Right forelimb (tissue), 1 donor: Measurements from ENCODE around the gene DENND6B.
"Not testable (repeated sequence)": the region's sequence is repeated elsewhere in the genome, so short reads cannot be mapped to it uniquely, and the experiment has no call there.

Experiments
- DNase-seq: peaks from one replicate; pipeline ENCODE4 v3.0.0-alpha.2; 2018

DENND6B gene

GRCh38 chr22:50282361-50283155, 44.3 kb downstream of the DENND6B start:
- no peak for DNase-seq

- DNase-seq: no peak
Measured at GRCh38 chr22:50281957-50282356, 44.9 kb downstream of the DENND6B start.

- DNase-seq: no peak
Measured at GRCh38 chr22:50281384-50281760, 45.4 kb downstream of the DENND6B start.

GRCh38 chr22:50280708-50281383, 46.0 kb downstream of the DENND6B start:
- DNase-seq: no peak

- DNase-seq: no peak
Measured at GRCh38 chr22:50280022-50280707, 46.6 kb downstream of the DENND6B start.

GRCh38 chr22:50278956-50279619, 47.7 kb downstream of the DENND6B start:
- no peak for DNase-seq

GRCh38 chr22:50278461-50278860, 48.4 kb downstream of the DENND6B start:
- DNase-seq: no peak

GRCh38 chr22:50277761-50278160, 49.1 kb downstream of the DENND6B start:
- DNase-seq: no peak

GRCh38 chr22:50276143-50276542, 50.7 kb downstream of the DENND6B start:
- DNase-seq: no peak

- DNase-seq: no peak
Measured at GRCh38 chr22:50275181-50276055, 51.4 kb downstream of the DENND6B start.

- no peak for DNase-seq
Measured at GRCh38 chr22:50274771-50275170, 52.0 kb downstream of the DENND6B start.

GRCh38 chr22:50274311-50274710, 52.5 kb downstream of the DENND6B start:
- no peak for DNase-seq

GRCh38 chr22:50273781-50274180, 53.0 kb downstream of the DENND6B start:
- DNase-seq: not testable (repeated sequence)

GRCh38 chr22:50273352-50273751, 53.5 kb downstream of the DENND6B start:
- not testable (repeated sequence) for DNase-seq

- no peak for DNase-seq
Measured at GRCh38 chr22:50272044-50272802, 54.6 kb downstream of the DENND6B start.

- DNase-seq: no peak
Measured at GRCh38 chr22:50271519-50271970, 55.3 kb downstream of the DENND6B start.

GRCh38 chr22:50270666-50271394, 56.0 kb downstream of the DENND6B start:
- peak; percentile 82 for DNase-seq

GRCh38 chr22:50269970-50270665, 56.7 kb downstream of the DENND6B start, which contains the start of gene MAPK11:
TSS of gene MAPK11 (minus strand) at chr22:50270380. CDS start at chr22:50270292, 88 bp downstream.
- peak; percentile 75 for DNase-seq

- no peak for DNase-seq
Measured at GRCh38 chr22:50269573-50269969, 57.2 kb downstream of the DENND6B start.

- DNase-seq: no peak
Measured at GRCh38 chr22:50268655-50269113, 58.1 kb downstream of the DENND6B start.
